H9 (cell line): ENCODE results near the gene SLC38A5. TPM values are rescaled to one million over a fixed set of nuclear protein-coding genes. Genes with fewer than 3 reads are reported as not detected.

Experiments used
- DNase-seq: peaks from one replicate; pipeline ENCODE4 v3.0.0-alpha.2; 2017
- H2AFZ ChIP-seq: one replicate; pipeline ENCODE4 v1.6.1; 2013; ENCODE audit warnings: mild to moderate bottlenecking, low read length, control low read depth, moderate library complexity
- H2AK5ac ChIP-seq: 2 replicates; pipeline ENCODE4 v1.6.1; 2013; ENCODE audit warnings: low read length, control low read depth, mixed read lengths; ENCODE audit not compliant: insufficient read length
- H2BK120ac ChIP-seq: one replicate; pipeline ENCODE4 v1.6.1; 2013; ENCODE audit warnings: low read depth, mild to moderate bottlenecking, low read length, control low read depth, inconsistent platforms; ENCODE audit not compliant: poor library complexity, severe bottlenecking
- H2BK12ac ChIP-seq: 2 replicates; pipeline ENCODE4 v1.6.1; 2013; ENCODE audit warnings: low read length, control low read depth, mixed read lengths, low read depth; ENCODE audit not compliant: insufficient read length
- H2BK15ac ChIP-seq: 2 replicates; pipeline ENCODE4 v1.6.1; 2013; ENCODE audit warnings: low read depth, low read length, control low read depth
- H2BK20ac ChIP-seq: one replicate; pipeline ENCODE4 v1.6.1; 2013; ENCODE audit warnings: low read depth, mild to moderate bottlenecking, low read length, control low read depth, inconsistent platforms; ENCODE audit not compliant: poor library complexity, severe bottlenecking
- H2BK5ac ChIP-seq: 2 replicates; pipeline ENCODE4 v1.6.1; 2013; ENCODE audit warnings: low read length, control low read depth, mixed read lengths; ENCODE audit not compliant: insufficient read length
- H3K14ac ChIP-seq: 2 replicates; pipeline ENCODE4 v1.6.1; 2013; ENCODE audit warnings: low read length, control low read depth; ENCODE audit not compliant: insufficient read depth
- H3K18ac ChIP-seq: 2 replicates; pipeline ENCODE4 v1.6.1; 2013; ENCODE audit warnings: low read depth, mild to moderate bottlenecking, mixed read lengths, low read length, control low read depth; ENCODE audit not compliant: insufficient read length
- H3K23ac ChIP-seq: 2 replicates; pipeline ENCODE4 v1.6.1; 2013; ENCODE audit warnings: low read length, control low read depth, mixed read lengths, low read depth; ENCODE audit not compliant: insufficient read length
- H3K23me2 ChIP-seq: 2 replicates; pipeline ENCODE4 v1.6.1; 2013; ENCODE audit warnings: low read depth, mild to moderate bottlenecking, mixed read lengths, low read length, control low read depth; ENCODE audit not compliant: insufficient read length, poor library complexity, severe bottlenecking
- H3K27ac ChIP-seq: 2 replicates; pipeline ENCODE4 v1.5.1; 2013; ENCODE audit warnings: low read length, control low read depth, mixed read lengths, low read depth; ENCODE audit not compliant: insufficient read length
- H3K27me3 ChIP-seq: 2 replicates; pipeline ENCODE4 v1.6.1; 2013; ENCODE audit warnings: low read length, control low read depth, inconsistent platforms; ENCODE audit not compliant: insufficient read depth
- H3K4ac ChIP-seq: 2 replicates; pipeline ENCODE4 v1.6.1; 2013; ENCODE audit warnings: low read depth, mild to moderate bottlenecking, control low read depth, inconsistent platforms, low read length, moderate library complexity
- H3K4me1 ChIP-seq: 2 replicates; pipeline ENCODE4 v1.6.1; 2013; ENCODE audit warnings: low read length, control low read depth, inconsistent platforms; ENCODE audit not compliant: insufficient read depth
- H3K4me2 ChIP-seq: 2 replicates; pipeline ENCODE4 v1.6.1; 2013; ENCODE audit warnings: low read length, control low read depth, mixed read lengths; ENCODE audit not compliant: insufficient read length, insufficient read depth
- H3K56ac ChIP-seq: 2 replicates; pipeline ENCODE4 v1.6.1; 2013; ENCODE audit warnings: low read depth, mild to moderate bottlenecking, mixed read lengths, low read length, control low read depth; ENCODE audit not compliant: insufficient read length
- H3K79me1 ChIP-seq: 2 replicates; pipeline ENCODE4 v1.6.1; 2013; ENCODE audit warnings: low read depth, mild to moderate bottlenecking, moderate library complexity, low read length, control low read depth, inconsistent platforms; ENCODE audit not compliant: insufficient read depth, poor library complexity, severe bottlenecking
- H3K79me2 ChIP-seq: 2 replicates; pipeline ENCODE4 v1.6.1; 2013; ENCODE audit warnings: low read length, control low read depth, inconsistent platforms; ENCODE audit not compliant: insufficient read depth
- H3K9ac ChIP-seq: 2 replicates; pipeline ENCODE4 v1.6.1; 2013; ENCODE audit warnings: low read length, control low read depth, mixed read lengths; ENCODE audit not compliant: insufficient read length; ENCODE audit errors: extremely low read depth
- H3K9me3 ChIP-seq: one replicate; pipeline ENCODE4 v1.6.1; 2013; ENCODE audit warnings: low read depth, low read length, inconsistent platforms; ENCODE audit not compliant: control insufficient read depth
- H3T11ph ChIP-seq: one replicate; pipeline ENCODE4 v1.6.1; 2013; ENCODE audit warnings: mild to moderate bottlenecking, low read length, control low read depth, inconsistent platforms
- H4K20me1 ChIP-seq: one replicate; pipeline ENCODE4 v1.6.1; 2013; ENCODE audit not compliant: control insufficient read depth, insufficient read length, insufficient read depth
- H4K5ac ChIP-seq: 2 replicates; pipeline ENCODE4 v1.6.1; 2013; ENCODE audit warnings: low read depth, mild to moderate bottlenecking, mixed read lengths, low read length, control low read depth; ENCODE audit not compliant: insufficient read length
- H4K8ac ChIP-seq: replicated peaks from 2 replicates; pipeline ENCODE4 v1.6.1; 2013; ENCODE audit warnings: low read length, control low read depth, mixed read lengths, low read depth; ENCODE audit not compliant: insufficient read length
- H4K91ac ChIP-seq: 2 replicates; pipeline ENCODE4 v1.6.1; 2013; ENCODE audit warnings: low read depth, mild to moderate bottlenecking, moderate library complexity, mixed read lengths, low read length, control low read depth; ENCODE audit not compliant: insufficient read length
- H3K27ac Mint-ChIP-seq, 3 experiments: 2 replicates in 2 of 3; 3 replicates in 1 of 3; pipeline ENCODE4 v1.8.0; 2020 to 2021; ENCODE audit warnings: mixed read lengths in 3 of 3, mild to moderate bottlenecking in 1 of 3, moderate library complexity in 1 of 3
- H3K27me3 Mint-ChIP-seq: 2 replicates; pipeline ENCODE4 v1.8.0; 2021; ENCODE audit warnings: low read depth, mild to moderate bottlenecking, moderate library complexity, mixed read lengths
- H3K36me3 Mint-ChIP-seq, 3 experiments: 2 replicates in 2 of 3; 3 replicates in 1 of 3; pipeline ENCODE4 v1.8.0; 2020 to 2021; ENCODE audit warnings: low read depth in 3 of 3, mixed read lengths in 3 of 3; ENCODE audit not compliant: insufficient read depth in 1 of 3
- H3K4me1 Mint-ChIP-seq, 2 experiments: 2 replicates each; pipeline ENCODE4 v1.8.0; 2020; ENCODE audit warnings: mixed read lengths in 2 of 2
- H3K4me3 Mint-ChIP-seq, 2 experiments: 2 replicates in 1 of 2; 3 replicates in 1 of 2; pipeline ENCODE4 v1.8.0; 2020 to 2021; ENCODE audit warnings: mild to moderate bottlenecking in 2 of 2, mixed read lengths in 2 of 2, moderate library complexity in 1 of 2
- H3K9me3 Mint-ChIP-seq, 2 experiments: 2 replicates in 1 of 2; 3 replicates in 1 of 2; pipeline ENCODE4 v1.8.0; 2020; ENCODE audit warnings: mild to moderate bottlenecking in 2 of 2, mixed read lengths in 2 of 2, moderate library complexity in 1 of 2
- CTCF ChIP-seq: fragments of 200-600 bp; sonication (generic); conservative IDR thresholded peaks from 3 replicates; pipeline ENCODE4 v1.8.0; 2021; ENCODE audit warnings: antibody characterized with exemption, mild to moderate bottlenecking
- WGBS: extraction: QIAGEN DNeasy Blood & Tissue Kit; methylation state at CpG from one replicate; pipeline ENCODE4 v1.1.7; 2013; ENCODE audit warnings: missing lambda C conversion rate, low lambda C conversion rate, mixed read lengths; ENCODE audit not compliant: insufficient read length; ENCODE audit errors: extremely low coverage; 5-methylcytosine and 5-hydroxymethylcytosine counted together
- total RNA-seq: library from RNA; stranded (reverse); gene quantifications from 2 replicates; pipeline ENCODE4 v1.2.1, GENCODE V29; 2021

The SLC38A5 gene
- total RNA-seq, 1 experiment from 2014 or later: 28.3 TPM

DNA sequence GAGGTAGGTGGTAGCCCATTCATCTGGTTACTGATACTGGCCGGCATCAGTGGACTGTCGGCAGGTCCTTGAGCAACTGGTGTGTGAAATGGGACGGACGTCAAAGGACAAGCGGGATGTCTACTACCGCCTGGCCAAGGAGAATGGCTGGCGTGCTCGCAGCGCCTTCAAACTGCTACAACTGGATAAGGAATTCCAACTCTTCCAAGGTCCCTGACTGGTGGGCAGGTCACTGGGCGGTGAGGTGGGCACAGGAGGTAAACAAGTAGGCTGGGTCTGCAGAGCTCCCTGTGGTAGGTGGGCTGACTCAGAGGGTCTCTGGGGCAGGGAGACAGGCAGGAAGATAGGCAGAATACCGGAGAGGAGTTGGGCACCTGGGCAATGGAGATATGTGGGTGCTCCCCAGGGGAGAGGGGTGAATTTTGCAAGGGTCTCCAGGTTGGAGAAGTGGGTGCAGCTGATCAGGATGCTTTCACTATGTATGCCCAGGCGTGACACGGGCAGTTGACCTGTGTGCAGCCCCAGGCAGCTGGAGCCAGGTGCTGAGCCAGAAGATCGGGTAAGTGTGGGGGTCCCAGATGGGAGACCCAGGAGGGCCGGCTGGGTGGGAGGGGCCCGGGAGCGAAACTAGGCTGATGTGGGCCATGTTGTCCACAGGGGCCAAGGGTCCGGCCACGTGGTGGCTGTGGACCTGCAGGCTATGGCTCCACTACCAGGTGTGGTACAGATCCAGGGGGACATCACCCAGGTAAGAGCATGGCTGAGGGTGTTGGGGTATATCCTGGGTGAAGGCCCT is 8.1 kb upstream of the SLC38A5 start:
- Histone ChIP-seq H3K4me1 (no peaks in the 10 kb centered on the region; the same call in 1 of the 2 replicates), H4K8ac (no peak overlapping the region), H3K27ac (no peak overlapping the region), H3K23me2 (no peaks in the 10 kb centered on the region), H4K5ac (no peak overlapping the region), H2BK120ac (no peak overlapping the region), H3K79me1 (no peaks in the 10 kb centered on the region), H3K79me2 (peaks cover 3% of the 10 kb centered on the region; the same call in 1 of the 2 replicates), H3K18ac (no peak overlapping the region), H2BK20ac (no peak overlapping the region), H2BK5ac (no peak overlapping the region), H3K4ac (no peak overlapping the region), H2AK5ac (no peak overlapping the region), H3K14ac (no peak overlapping the region), H2AFZ (no peak overlapping the region), H2BK15ac (no peak overlapping the region), H4K91ac (no peak overlapping the region), H3K9ac (no peak overlapping the region), H3K4me2 (no peak overlapping the region), H3K9me3 (peaks cover 35% of the 10 kb centered on the region), H3K27me3 (no peaks in the 10 kb centered on the region), H3K23ac (no peak overlapping the region), H2BK12ac (no peak overlapping the region), H3T11ph (no peak overlapping the region), H4K20me1 (no peaks in the 10 kb centered on the region), H3K56ac (no peak overlapping the region)
- no peak overlapping the region for H3K27ac Mint-ChIP-seq
- WGBS: no CpG with 5 or more reads among the region's 19 CpGs
- peaks cover 1% of the 10 kb centered on the region for H3K27me3 Mint-ChIP-seq
- H3K4me1 Mint-ChIP-seq: peaks cover 16 to 18% of the 10 kb centered on the region in 2 experiments
- TF ChIP-seq CTCF: no peak
- H3K4me3 Mint-ChIP-seq: peak overlapping the region in 1 of 2 experiments; percentile 7; a peak in 1 of 5 replicates
- H3K36me3 Mint-ChIP-seq: peaks cover 32 to 62% (median 47%) of the 10 kb centered on the region in 3 experiments
- DNase-seq: no peak
- H3K9me3 Mint-ChIP-seq: peaks cover 73 to 83% of the 10 kb centered on the region in 2 experiments
